Testis (tissue), 3 donors: Measurements from ENCODE around the gene TPSD1. TPM values are rescaled to one million over a fixed set of nuclear protein-coding genes. Genes with fewer than 3 reads are reported as not detected.

Experiments
- DNase-seq: peaks from one replicate; pipeline ENCODE4 v3.0.0-alpha.2; 2019
- H3K27ac ChIP-seq, 2 donors: fragments of 200-600 bp; sonication (generic); one replicate each; pipeline ENCODE4 v1.5.1; 2019
- H3K27me3 ChIP-seq: fragments of 200-600 bp; sonication (generic); one replicate; pipeline ENCODE4 v1.5.1; 2019
- H3K36me3 ChIP-seq: fragments of 200-600 bp; sonication (generic); one replicate; pipeline ENCODE4 v1.5.1; 2017; ENCODE audit warnings: low read depth; ENCODE audit errors: missing control alignments
- H3K4me1 ChIP-seq: fragments of 200-600 bp; sonication (generic); one replicate; pipeline ENCODE4 v1.5.1; 2019
- H3K4me3 ChIP-seq, 2 donors: fragments of 200-600 bp; sonication (generic); one replicate each; pipeline ENCODE4 v1.5.1; 2017 to 2019
- H3K9me3 ChIP-seq: fragments of 200-600 bp; sonication (generic); one replicate; pipeline ENCODE4 v1.5.1; 2017
- CTCF ChIP-seq, 3 experiments: fragments of 450-650 bp in 2 of 3; fragments of 200-600 bp in 1 of 3; sonication (generic) in 1 of 3; IDR thresholded peaks; one replicate each; pipeline ENCODE4 v1.5.1; 2016 to 2019; ENCODE audit warnings: antibody characterized with exemption in 3 of 3, mild to moderate bottlenecking in 2 of 3, moderate library complexity in 1 of 3
- POLR2A ChIP-seq: fragments of 450-650 bp; IDR thresholded peaks from one replicate; pipeline ENCODE4 v1.6.1; 2017; ENCODE audit warnings: antibody characterized with exemption, mild to moderate bottlenecking, moderate library complexity
- WGBS, 2 donors: methylation state at CpG; one replicate each; pipeline ENCODE4 v1.1.5; 2018; 5-methylcytosine and 5-hydroxymethylcytosine counted together
- intact Hi-C: fragments of 100-400 bp; cut with DNase I; formaldehyde crosslinking; loops from one replicate; pipeline ENCODE4 v1.15.1; 2023; ENCODE audit warnings: low total_unique reads
- polyA plus RNA-seq: library from polyadenylated mRNA; stranded (reverse); fragments of 350-450 nt; fragmentation: Illumina TruSeq; extraction: RNeasy Lipid Tissue Mini Kit (QIAGEN cat#74804); gene quantifications from one replicate; pipeline ENCODE4 v1.2.3, GENCODE V29; 2014; ENCODE audit warnings: low read depth, low replicate concordance; ENCODE audit not compliant: insufficient read depth
- total RNA-seq, 2 donors: library from RNA; depleted of rRNA; stranded (reverse); fragments of >200 nt; gene quantifications; one replicate each; pipeline ENCODE4 v1.2.3, GENCODE V29; 2016

Gene TPSD1
- total and polyA plus RNA-seq, 3 donors from 2014 or later = 1.1 to 1.6 (median 1.1) TPM

- WGBS, 2 donors = 85 to 95% methylated on average over 14 to 22 of the region's 22 CpGs
- intact Hi-C loops = no loop called here
- H3K36me3 ChIP-seq = no peaks in the 10 kb centered on the region
- DNase-seq = no peak
- no peak overlapping the region for H3K27ac ChIP-seq
- H3K4me3 ChIP-seq = no peak overlapping the region
- no peaks in the 10 kb centered on the region for H3K27me3 ChIP-seq
- no peaks in the 10 kb centered on the region for H3K4me1 ChIP-seq
- TF ChIP-seq POLR2A = no peak
- TF ChIP-seq CTCF (IDR thresholded peaks at IDR 0.05) = no peak
- H3K9me3 ChIP-seq = no peaks in the 10 kb centered on the region
Measured at GRCh38 chr16:1256874-1257322, 1.0 kb downstream of the TPSD1 start.

- no peak overlapping the region for H3K27ac ChIP-seq
- TF ChIP-seq POLR2A (no peak), CTCF (IDR thresholded peaks at IDR 0.05) (no peak)
- 81 to 88% methylated on average over 18 to 34 of the region's 34 CpGs for WGBS, 2 donors
- no peaks in the 10 kb centered on the region for H3K27me3 ChIP-seq
- H3K4me1 ChIP-seq = no peaks in the 10 kb centered on the region
- no peaks in the 10 kb centered on the region for H3K9me3 ChIP-seq
- H3K4me3 ChIP-seq = no peak overlapping the region
- intact Hi-C loops = no loop called here
- no peak for DNase-seq
- no peaks in the 10 kb centered on the region for H3K36me3 ChIP-seq
Measured at GRCh38 chr16:1257561-1258224, 1.8 kb downstream of the TPSD1 start.

DNA sequence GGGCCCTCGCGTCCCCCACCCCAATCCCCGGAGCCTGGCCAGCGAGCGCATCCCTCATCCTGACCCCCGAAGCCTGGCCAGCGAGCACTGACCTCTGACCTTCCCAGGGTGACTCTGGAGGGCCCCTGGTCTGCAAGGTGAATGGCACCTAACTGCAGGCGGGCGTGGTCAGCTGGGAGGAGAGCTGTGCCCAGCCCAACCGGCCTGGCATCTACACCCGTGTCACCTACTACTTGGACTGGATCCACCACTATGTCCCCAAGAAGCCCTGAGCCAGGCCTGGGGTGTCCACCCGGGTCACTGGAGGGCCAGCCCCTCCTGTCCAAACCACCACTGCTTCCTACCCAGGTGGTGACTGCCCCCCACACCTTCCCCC, 2.3 kb downstream of the TPSD1 start:
- WGBS, 2 donors = 72 to 78% methylated on average over 5 to 12 of the region's 12 CpGs
- Histone ChIP-seq H3K4me1 (no peaks in the 10 kb centered on the region), H3K9me3 (no peaks in the 10 kb centered on the region), H3K36me3 (no peaks in the 10 kb centered on the region), H3K27me3 (no peaks in the 10 kb centered on the region), H3K27ac (no peak overlapping the region), H3K4me3 (no peak overlapping the region)
- TF ChIP-seq CTCF (IDR thresholded peaks at IDR 0.05) (no peak), POLR2A (no peak)
- no peak for DNase-seq
- intact Hi-C loops = no loop called here

GRCh38 chr16:1258906-1259759, 3.3 kb downstream of the TPSD1 start:
- H3K4me3 ChIP-seq = no peak overlapping the region
- no peaks in the 10 kb centered on the region for H3K4me1 ChIP-seq
- H3K9me3 ChIP-seq = no peaks in the 10 kb centered on the region
- H3K27me3 ChIP-seq = no peaks in the 10 kb centered on the region
- H3K36me3 ChIP-seq = no peaks in the 10 kb centered on the region
- no peak for DNase-seq
- 18% methylated on average over 11 to 39 of the region's 42 CpGs for WGBS, 2 donors
- TF ChIP-seq POLR2A (no peak), CTCF (IDR thresholded peaks at IDR 0.05) (no peak)
- H3K27ac ChIP-seq = no peak overlapping the region
- intact Hi-C loops = no loop called here
